ENCODE measurements around the gene DLGAP3. TPM values are rescaled to one million over a fixed set of nuclear protein-coding genes. Genes with fewer than 3 reads are reported as not detected.

Gene DLGAP3
- total and polyA plus RNA-seq, 4 donors = 0.10 to 0.89 (median 0.22) TPM

- no peak overlapping the region for H3K27ac ChIP-seq (ENCODE audit: low read depth in 1 of 2, low read length in 1 of 2)
- H3K9me3 ChIP-seq (ENCODE audit: control insufficient read depth in 4 of 4, insufficient read depth in 3 of 4, low read length in 3 of 4) = peaks cover 0 to 2% (median 0%) of the 10 kb centered on the region in 4 donors
- H3K4me1 ChIP-seq (ENCODE audit: control insufficient read depth in 5 of 5, insufficient read depth in 5 of 5, low read length in 5 of 5) = no peaks in the 10 kb centered on the region
- ATAC-seq (ENCODE audit: insufficient read depth, low FRiP score) = no peak
- H3K9ac ChIP-seq (ENCODE audit: insufficient read depth in 1 of 2, low read length in 2 of 2) = no peak overlapping the region
- TF ChIP-seq CTCF (IDR thresholded peaks at IDR 0.05; ENCODE audit: control extremely low read depth, extremely low read depth) = no peak
- DNase-seq = no peak
- no peak overlapping the region for H3K4me3 ChIP-seq
- H3K27me3 ChIP-seq (ENCODE audit: control insufficient read depth in 3 of 3, insufficient read depth in 3 of 3, low read length in 2 of 3) = no peaks in the 10 kb centered on the region
- H3K36me3 ChIP-seq (ENCODE audit: control insufficient read depth in 4 of 4, insufficient read depth in 4 of 4, low read length in 4 of 4) = no peaks in the 10 kb centered on the region
- WGBS, 2 donors = 81 to 92% methylated on average over 2 of the region's 2 CpGs
Observed at GRCh38 chr1:34914958-34915357, 14.5 kb downstream of the DLGAP3 start.

- TF ChIP-seq CTCF (IDR thresholded peaks at IDR 0.05; ENCODE audit: control extremely low read depth, extremely low read depth) = no peak
- no peaks in the 10 kb centered on the region for H3K27me3 ChIP-seq (ENCODE audit: control insufficient read depth in 3 of 3, insufficient read depth in 3 of 3, low read length in 2 of 3)
- H3K4me3 ChIP-seq = no peak overlapping the region
- H3K27ac ChIP-seq (ENCODE audit: low read depth in 1 of 2, low read length in 1 of 2) = no peak overlapping the region
- no peaks in the 10 kb centered on the region for H3K36me3 ChIP-seq (ENCODE audit: control insufficient read depth in 4 of 4, insufficient read depth in 4 of 4, low read length in 4 of 4)
- no peaks in the 10 kb centered on the region for H3K9me3 ChIP-seq (ENCODE audit: control insufficient read depth in 4 of 4, insufficient read depth in 3 of 4, low read length in 3 of 4)
- no peak for ATAC-seq (ENCODE audit: insufficient read depth, low FRiP score)
- 83% methylated on average over 8 of the region's 8 CpGs for WGBS, 2 donors
- no peak for DNase-seq
- no peaks in the 10 kb centered on the region for H3K4me1 ChIP-seq (ENCODE audit: control insufficient read depth in 5 of 5, insufficient read depth in 5 of 5, low read length in 5 of 5)
- no peak overlapping the region for H3K9ac ChIP-seq (ENCODE audit: insufficient read depth in 1 of 2, low read length in 2 of 2)
Observed at GRCh38 chr1:34911465-34911864, 18.0 kb downstream of the DLGAP3 start.

GRCh38 chr1:34910425-34910824, 19.0 kb downstream of the DLGAP3 start:
- Histone ChIP-seq H3K4me1 (ENCODE audit: control insufficient read depth in 5 of 5, insufficient read depth in 5 of 5, low read length in 5 of 5) (no peaks in the 10 kb centered on the region), H3K9me3 (ENCODE audit: control insufficient read depth in 4 of 4, insufficient read depth in 3 of 4, low read length in 3 of 4) (no peaks in the 10 kb centered on the region), H3K27ac (ENCODE audit: low read depth in 1 of 2, low read length in 1 of 2) (no peak overlapping the region), H3K4me3 (no peak overlapping the region), H3K27me3 (ENCODE audit: control insufficient read depth in 3 of 3, insufficient read depth in 3 of 3, low read length in 2 of 3) (no peaks in the 10 kb centered on the region), H3K9ac (ENCODE audit: insufficient read depth in 1 of 2, low read length in 2 of 2) (no peak overlapping the region), H3K36me3 (ENCODE audit: control insufficient read depth in 4 of 4, insufficient read depth in 4 of 4, low read length in 4 of 4) (no peaks in the 10 kb centered on the region)
- no peak for DNase-seq
- ATAC-seq (ENCODE audit: insufficient read depth, low FRiP score) = no peak
- TF ChIP-seq CTCF (IDR thresholded peaks at IDR 0.05; ENCODE audit: control extremely low read depth, extremely low read depth) = no peak
- WGBS, 2 donors = 67 to 72% methylated on average over 4 of the region's 4 CpGs

DNA sequence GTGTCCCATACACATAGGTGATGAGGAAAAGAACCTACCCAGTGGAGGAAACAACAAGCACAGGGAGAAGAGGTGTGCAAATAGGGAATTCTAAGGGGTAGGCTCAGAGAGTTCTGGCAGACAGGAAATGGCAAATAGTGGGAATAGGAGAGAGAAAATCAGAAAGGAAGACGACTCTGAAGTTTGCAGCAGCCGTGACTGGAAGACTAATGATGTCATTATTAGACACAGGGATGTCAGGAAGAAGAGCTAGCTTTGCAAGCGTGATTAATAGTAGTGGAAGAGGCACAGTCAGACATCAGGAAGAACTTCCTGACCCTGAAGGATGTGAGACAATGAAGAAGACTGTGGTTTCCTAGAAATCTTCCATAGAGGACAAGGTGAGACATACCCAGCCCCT, 21.1 kb downstream of the DLGAP3 start:
- Histone ChIP-seq H3K9me3 (ENCODE audit: control insufficient read depth in 4 of 4, insufficient read depth in 3 of 4, low read length in 3 of 4) (no peaks in the 10 kb centered on the region), H3K27me3 (ENCODE audit: control insufficient read depth in 3 of 3, insufficient read depth in 3 of 3, low read length in 2 of 3) (peaks cover 0 to 4% (median 0%) of the 10 kb centered on the region in 3 donors), H3K9ac (ENCODE audit: insufficient read depth in 1 of 2, low read length in 2 of 2) (no peak overlapping the region), H3K36me3 (ENCODE audit: control insufficient read depth in 4 of 4, insufficient read depth in 4 of 4, low read length in 4 of 4) (no peaks in the 10 kb centered on the region), H3K27ac (ENCODE audit: low read depth in 1 of 2, low read length in 1 of 2) (no peak overlapping the region), H3K4me1 (ENCODE audit: control insufficient read depth in 5 of 5, insufficient read depth in 5 of 5, low read length in 5 of 5) (no peaks in the 10 kb centered on the region), H3K4me3 (no peak overlapping the region)
- 56 to 65% methylated on average over 3 of the region's 3 CpGs for WGBS, 2 donors
- no peak for ATAC-seq (ENCODE audit: insufficient read depth, low FRiP score)
- DNase-seq = no peak
- no peak for TF ChIP-seq CTCF (IDR thresholded peaks at IDR 0.05; ENCODE audit: control extremely low read depth, extremely low read depth)
